ENCODE measurements around the gene GNMT. TPM values are rescaled to one million over a fixed set of nuclear protein-coding genes. Genes with fewer than 3 reads are reported as not detected.

The GNMT gene
- 0.19 TPM in 1 of 2 replicates, not detected in the other for total RNA-seq

GRCh38 chr6:42960243-42961019 is at the start of gene GNMT:
Gene GNMT (plus strand): TSS chr6:42960754. CDS start chr6:42960768, 14 bp downstream.

GRCh38 chr6:42915732-42916131 is 44.8 kb upstream of the GNMT start, which contains the start of gene PTCRA:
Gene PTCRA (plus strand): TSS chr6:42916053. CDS start chr6:42916070, 17 bp downstream.

DNA sequence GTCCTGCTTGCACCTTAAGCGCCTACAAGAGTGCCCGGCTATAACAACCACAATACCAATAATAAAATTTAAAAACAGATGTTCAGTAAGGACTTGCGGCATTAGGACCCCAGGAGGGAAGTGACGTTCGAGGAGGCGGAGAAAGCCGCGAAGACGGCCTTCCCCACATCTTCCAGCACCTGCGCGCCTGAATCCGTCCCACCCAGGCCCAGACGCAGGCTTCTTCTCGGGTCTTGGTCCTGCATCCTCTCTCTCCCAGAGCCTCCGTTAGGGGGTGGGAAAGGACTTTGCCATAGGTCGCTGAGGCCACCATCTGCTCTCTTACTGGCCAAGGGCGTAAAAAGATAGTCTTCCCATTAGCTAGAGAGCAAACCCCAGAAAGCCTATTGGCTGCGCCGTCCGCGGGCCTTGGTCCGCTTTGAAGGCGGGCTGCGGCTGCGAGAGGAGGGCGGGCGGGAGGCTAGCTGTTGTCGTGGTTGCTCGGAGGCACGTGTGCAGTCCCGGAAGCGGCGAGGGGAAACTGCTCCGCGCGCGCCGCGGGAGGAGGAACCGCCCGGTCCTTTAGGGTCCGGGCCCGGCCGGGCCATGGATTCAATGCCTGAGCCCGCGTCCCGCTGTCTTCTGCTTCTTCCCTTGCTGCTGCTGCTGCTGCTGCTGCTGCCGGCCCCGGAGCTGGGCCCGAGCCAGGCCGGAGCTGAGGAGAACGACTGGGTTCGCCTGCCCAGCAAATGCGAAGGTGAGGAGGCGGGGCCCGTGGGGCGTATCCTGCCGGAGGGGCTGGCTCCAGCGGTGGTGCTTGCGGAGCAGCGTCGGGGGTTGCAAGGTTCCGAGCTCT is 31.4 kb upstream of the GNMT start, which contains the start of gene CNPY3:
Gene CNPY3 (plus strand): TSS at position 495 of the 835 bp plus-strand sequence. CDS start 91 bp downstream, at position 586.

GRCh38 chr6:42978839-42979522 is 18.4 kb downstream of the GNMT start, which contains the start of gene PEX6:
Gene PEX6 (minus strand): TSS chr6:42979181. CDS start chr6:42979150, 31 bp downstream.

GRCh38 chr6:42984001-42984923 is 23.7 kb downstream of the GNMT start, which contains the start of gene PPP2R5D:
Gene PPP2R5D (plus strand): TSS chr6:42984570. CDS start chr6:42984678, 108 bp downstream.

Other genes starting within 250 kb of the GNMT start
- gene PRPH2, start 238.2 kb upstream of the GNMT start, total RNA-seq = 0.58 and 0.85 TPM in 2 replicates
- 29.9 and 42.6 TPM in 2 replicates for gene TBCC, start 214.7 kb upstream of the GNMT start, total RNA-seq
- gene BICRAL, start 178.7 kb upstream of the GNMT start, total RNA-seq = 2.9 and 5.4 TPM in 2 replicates
- gene RPL7L1, start 81.1 kb upstream of the GNMT start, total RNA-seq = 162 and 174 TPM in 2 replicates
- 0.19 TPM in 1 of 2 replicates, not detected in the other for gene PTCRA, start 44.7 kb upstream of the GNMT start, total RNA-seq
- gene CNPY3, start 31.3 kb upstream of the GNMT start, total RNA-seq = 38.3 and 44.8 TPM in 2 replicates
- gene PEX6, start 18.4 kb downstream of the GNMT start, total RNA-seq = 25.9 and 46.8 TPM in 2 replicates
- gene PPP2R5D, start 23.8 kb downstream of the GNMT start, total RNA-seq = 39.7 and 47.4 TPM in 2 replicates
- gene MEA1, start 53.2 kb downstream of the GNMT start, total RNA-seq = 65.1 and 125 TPM in 2 replicates
- 64.8 and 107 TPM in 2 replicates for gene KLHDC3, start 53.5 kb downstream of the GNMT start, total RNA-seq
- 64.3 and 147 TPM in 2 replicates for gene RRP36, start 60.9 kb downstream of the GNMT start, total RNA-seq
- 41.0 and 52.4 TPM in 2 replicates for gene CUL7, start 93.1 kb downstream of the GNMT start, total RNA-seq
- 15.2 and 32.8 TPM in 2 replicates for gene MRPL2, start 98.7 kb downstream of the GNMT start, total RNA-seq
- gene KLC4, start 98.9 kb downstream of the GNMT start, total RNA-seq = 11.5 and 19.4 TPM in 2 replicates
- gene PTK7, start 115.6 kb downstream of the GNMT start, total RNA-seq = 47.0 and 107 TPM in 2 replicates
- gene SRF, start 210.5 kb downstream of the GNMT start, total RNA-seq = 16.1 and 23.4 TPM in 2 replicates
- 14.0 and 20.3 TPM in 2 replicates for gene CUL9, start 221.4 kb downstream of the GNMT start, total RNA-seq

Data from regular cardiac myocyte (primary cell).